ENCODE measurements around the gene CA11.

DNA sequence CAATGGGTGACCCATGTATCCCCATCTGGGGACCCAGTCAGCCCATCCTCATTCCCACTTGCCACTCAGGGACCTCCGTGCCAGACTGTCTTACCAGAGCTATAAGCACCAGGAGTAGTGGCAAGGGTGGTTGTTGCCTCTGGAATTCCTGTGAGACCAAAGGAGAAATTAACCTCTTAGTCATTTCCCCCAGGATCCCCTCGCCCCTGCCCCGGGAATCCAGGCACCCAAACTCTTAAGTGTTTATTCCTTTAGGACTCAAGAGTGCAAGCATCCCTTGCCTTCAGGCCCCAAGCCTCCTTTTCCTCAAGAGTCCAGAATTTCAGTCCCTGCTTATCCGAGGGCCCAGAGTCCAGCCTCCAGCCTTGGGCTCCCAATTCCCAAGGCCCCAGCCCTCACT is 17.7 kb upstream of the CA11 start:
- TF ChIP-seq, protein P1, sequence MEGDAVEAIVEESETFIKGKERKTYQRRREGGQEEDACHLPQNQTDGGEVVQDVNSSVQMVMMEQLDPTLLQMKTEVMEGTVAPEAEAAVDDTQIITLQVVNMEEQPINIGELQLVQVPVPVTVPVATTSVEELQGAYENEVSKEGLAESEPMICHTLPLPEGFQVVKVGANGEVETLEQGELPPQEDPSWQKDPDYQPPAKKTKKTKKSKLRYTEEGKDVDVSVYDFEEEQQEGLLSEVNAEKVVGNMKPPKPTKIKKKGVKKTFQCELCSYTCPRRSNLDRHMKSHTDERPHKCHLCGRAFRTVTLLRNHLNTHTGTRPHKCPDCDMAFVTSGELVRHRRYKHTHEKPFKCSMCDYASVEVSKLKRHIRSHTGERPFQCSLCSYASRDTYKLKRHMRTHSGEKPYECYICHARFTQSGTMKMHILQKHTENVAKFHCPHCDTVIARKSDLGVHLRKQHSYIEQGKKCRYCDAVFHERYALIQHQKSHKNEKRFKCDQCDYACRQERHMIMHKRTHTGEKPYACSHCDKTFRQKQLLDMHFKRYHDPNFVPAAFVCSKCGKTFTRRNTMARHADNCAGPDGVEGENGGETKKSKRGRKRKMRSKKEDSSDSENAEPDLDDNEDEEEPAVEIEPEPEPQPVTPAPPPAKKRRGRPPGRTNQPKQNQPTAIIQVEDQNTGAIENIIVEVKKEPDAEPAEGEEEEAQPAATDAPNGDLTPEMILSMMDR (IDR thresholded peaks at IDR 0.05): no peak
- TF ChIP-seq EZH2 (IDR thresholded peaks at IDR 0.05): no peak
- no peak for TF ChIP-seq EZH2phosphoT487 (IDR thresholded peaks at IDR 0.05)

Measured in neural progenitor cell (in vitro differentiated cells).